Measurements from ENCODE around the gene SLC6A11.

The SLC6A11 gene

DNA sequence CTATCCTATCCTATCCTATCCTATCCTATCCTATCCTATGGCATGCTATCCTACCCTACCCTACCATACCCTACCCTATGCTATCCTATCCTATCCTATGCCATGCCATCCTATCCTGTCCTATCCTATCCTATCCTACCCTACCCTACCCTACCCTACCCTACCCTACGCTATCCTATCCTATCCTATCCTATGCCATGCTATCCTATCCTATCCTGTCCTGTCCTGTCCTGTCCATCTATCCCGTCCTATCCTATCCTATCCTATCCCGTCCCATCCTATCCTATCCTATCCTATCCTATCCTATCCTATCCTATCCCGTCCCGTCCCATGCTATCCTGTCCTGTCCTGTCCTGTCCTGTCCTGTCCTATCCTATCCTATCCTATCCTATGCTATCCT lies 57.4 kb downstream of the SLC6A11 start:
- H3K4me3 ChIP-seq (ENCODE audit: low read depth, low read length), result no peak overlapping the region
- DNase-seq (ENCODE audit: low read depth), result no peak

DNA sequence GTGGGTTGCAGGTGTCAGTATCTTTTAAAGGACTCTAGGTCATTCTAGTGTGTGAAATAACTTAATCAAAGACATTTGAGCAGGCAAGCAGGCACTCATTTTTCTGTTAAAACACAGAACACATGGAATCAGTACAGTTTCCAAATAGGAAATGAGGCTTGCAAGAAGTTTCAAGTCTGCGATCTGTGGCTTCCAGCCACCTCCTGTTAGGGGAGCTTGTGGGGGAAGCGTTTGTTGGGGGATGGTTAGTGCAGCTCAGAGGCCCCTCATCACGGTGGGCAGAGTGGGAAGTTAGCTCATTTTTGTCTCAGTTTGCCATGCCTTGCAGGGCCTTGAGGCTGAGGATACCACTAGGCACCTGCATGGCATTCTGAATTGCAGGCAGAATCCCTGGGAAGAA lies 59.9 kb downstream of the SLC6A11 start:
- DNase-seq (ENCODE audit: low read depth), result no peak
- no peak overlapping the region for H3K4me3 ChIP-seq (ENCODE audit: low read depth, low read length)

DNA sequence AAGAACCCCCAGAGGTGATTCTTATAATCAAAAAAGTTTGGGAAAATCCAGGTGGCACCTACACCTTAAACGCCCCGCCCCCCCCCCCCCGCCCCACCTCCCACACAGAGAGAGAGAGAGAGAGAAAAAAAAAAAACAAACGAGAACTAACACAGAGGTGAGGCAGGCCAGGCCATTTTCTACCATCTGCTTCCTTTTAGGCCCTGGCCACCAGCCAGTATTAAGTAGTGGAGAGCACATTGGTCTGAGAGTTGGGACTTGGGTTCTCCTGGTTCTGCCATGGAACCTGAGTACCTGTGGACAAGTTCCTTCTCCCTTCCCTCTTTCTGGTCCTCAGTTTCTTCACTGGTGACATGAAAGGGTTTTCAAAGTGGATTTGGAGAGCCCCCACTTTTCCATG lies 60.6 kb downstream of the SLC6A11 start:
- H3K4me3 ChIP-seq (ENCODE audit: low read depth, low read length), result no peak overlapping the region
- DNase-seq (ENCODE audit: low read depth), result no peak

DNA sequence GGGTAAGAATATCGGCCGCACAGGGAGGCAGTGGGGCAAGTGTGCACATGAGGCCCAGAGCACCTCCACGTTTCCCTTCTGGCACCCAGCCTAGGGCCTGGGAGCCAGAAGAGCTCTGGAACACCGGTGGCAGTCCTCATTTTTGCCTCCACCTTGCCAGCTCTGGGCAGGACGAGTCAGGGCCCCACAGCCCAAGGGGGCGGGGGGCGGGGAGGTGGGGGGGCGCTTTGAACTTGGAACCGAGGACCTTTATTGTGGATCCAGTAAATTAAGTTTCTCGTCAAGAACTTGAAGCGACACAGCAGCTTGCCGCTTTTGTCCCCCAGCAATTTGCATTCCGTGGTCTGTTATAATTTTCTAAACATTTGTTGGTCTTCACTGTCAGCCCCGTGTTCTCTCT lies 66.8 kb downstream of the SLC6A11 start:
- DNase-seq (ENCODE audit: low read depth), result no peak
- no peak overlapping the region for H3K4me3 ChIP-seq (ENCODE audit: low read depth, low read length)

DNA sequence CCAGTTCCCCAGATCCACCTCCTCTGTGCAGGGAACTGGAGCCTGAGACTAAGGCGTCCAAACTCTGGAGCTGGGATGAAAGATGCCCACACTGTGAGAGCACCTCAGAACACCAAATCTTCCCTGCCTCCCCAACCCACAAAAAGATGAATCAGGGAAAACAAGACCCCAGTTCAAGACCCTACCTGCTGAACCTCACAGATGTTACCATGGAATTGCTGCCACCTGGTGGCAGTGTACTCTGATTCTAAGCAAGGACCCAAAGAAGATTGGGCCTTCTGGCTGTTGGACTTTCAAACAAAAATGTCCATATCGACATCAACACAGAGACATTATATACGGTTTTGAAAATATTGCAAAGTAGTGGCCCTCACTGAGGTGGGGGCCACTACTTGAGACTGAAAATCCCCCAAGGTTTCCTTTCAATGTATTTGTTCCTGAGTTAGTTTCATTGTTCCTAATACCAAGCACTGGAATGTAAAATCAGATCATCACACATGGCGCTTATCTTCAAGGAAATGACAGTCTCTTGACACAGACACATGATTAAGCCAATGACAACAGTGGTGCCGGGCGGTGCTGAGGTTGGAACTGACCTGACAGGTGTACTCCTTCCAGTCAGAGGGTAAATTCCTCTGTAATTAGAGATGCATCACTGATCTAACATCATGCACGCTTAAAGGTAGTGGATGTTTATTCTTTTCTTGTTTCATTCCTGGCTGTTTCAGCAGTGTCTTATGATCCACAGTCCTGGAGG lies 67.6 kb downstream of the SLC6A11 start:
- DNase-seq (ENCODE audit: low read depth), result no peak
- H3K4me3 ChIP-seq (ENCODE audit: low read depth, low read length), result no peak overlapping the region

DNA sequence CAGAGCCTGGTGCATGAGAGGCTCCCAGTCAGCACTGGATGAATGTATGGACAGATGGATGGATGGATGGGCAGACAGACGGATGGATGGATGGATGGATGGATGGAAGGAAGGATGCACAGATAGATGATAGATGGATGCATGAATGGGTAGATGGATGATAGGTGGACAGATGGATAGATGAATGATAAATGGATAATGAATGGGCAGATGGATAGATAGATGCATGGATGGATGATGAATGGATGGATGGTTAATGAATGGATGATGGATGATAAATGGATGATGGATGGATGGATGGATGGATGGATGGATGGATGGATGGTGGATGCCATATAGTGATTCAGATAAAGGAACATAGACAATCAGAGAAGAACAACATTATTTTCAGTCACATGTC lies 71.0 kb downstream of the SLC6A11 start:
- no peak for DNase-seq (ENCODE audit: low read depth)
- H3K4me3 ChIP-seq (ENCODE audit: low read depth, low read length), result no peak overlapping the region

DNA sequence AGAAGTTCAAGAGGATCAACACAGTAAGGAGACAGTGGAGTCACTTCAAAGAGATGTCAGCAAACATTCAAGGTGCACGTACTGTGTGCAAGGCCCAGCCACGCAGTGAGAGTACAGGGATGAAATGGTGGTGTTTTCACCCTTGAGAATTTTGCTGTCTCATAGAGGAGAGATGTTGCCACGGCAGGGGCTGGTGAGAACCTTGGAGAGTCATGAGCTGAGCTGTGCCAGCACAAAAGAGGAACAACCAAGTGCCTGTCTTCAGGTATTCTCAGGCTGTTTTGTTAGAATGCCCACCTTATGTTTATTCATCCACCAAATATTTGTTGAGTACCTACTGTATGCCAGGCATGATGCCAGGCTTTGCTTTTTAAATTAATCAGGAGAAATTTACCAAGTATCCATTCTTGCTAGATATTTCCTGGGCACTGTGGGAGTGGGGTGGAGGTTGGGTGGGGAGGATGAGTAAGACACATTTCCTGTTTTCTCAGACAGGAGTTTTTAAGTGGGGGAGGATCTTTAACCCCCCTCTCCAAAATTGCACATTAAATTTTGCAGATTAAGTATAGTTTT lies 72.6 kb downstream of the SLC6A11 start:
- DNase-seq (ENCODE audit: low read depth), result no peak
- no peak overlapping the region for H3K4me3 ChIP-seq (ENCODE audit: low read depth, low read length)

DNA sequence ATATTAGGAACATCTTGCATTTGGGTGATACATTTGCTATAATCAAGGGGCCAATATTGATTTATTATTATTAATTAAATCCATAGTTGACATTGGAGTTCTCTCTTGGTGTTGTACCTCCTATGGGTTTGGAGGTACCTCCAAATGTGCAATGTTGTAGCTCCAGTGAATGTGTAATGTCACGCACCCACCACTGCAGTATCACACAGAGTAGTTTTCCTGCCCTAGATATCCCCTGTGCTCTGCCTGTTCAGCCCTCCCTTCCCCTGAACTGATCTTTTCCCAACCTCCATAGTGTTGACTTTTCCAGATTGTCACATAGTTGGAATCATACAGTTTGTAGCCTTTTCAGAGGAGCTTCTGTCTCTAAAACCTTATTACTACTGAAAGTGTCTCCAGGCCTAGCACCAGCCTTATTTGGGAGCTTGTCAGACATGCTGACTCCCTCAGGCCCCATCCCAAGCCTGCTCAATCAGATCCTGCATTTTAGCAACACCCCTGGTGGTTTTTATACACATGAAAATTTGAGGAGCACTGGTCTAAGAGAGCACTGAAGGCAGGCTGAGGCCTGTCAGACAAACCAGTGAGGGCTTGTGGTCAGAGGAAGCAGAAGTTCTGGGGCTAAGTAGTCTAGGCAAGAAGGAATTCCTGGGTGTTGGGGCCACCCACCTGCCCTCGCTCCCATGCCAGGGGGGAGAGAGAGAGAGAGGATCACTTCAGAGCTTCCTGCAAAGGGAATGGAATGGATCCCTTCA lies 73.4 kb downstream of the SLC6A11 start:
- no peak for DNase-seq (ENCODE audit: low read depth)
- no peak overlapping the region for H3K4me3 ChIP-seq (ENCODE audit: low read depth, low read length)

DNA sequence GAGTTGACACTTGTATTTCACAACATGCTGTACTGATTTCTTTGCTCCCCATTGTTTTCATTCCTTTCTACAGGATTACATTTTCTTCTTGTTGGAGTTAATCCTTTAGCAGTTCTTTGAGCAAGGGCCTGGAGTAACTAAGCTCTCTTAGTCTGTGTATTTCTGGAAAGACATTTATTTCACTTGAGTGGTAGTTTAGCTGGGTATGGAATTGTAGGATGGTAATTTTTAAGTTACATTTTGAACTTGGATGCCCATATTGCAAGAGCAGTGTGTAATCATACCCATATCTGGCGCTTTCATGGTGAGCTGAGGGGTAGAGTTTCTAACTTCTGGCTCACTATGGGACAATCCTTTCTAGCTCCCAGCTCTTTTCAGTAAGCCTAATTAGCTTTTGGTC lies 74.6 kb downstream of the SLC6A11 start:
- no peak for DNase-seq (ENCODE audit: low read depth)
- H3K4me3 ChIP-seq (ENCODE audit: low read depth, low read length), result no peak overlapping the region

DNA sequence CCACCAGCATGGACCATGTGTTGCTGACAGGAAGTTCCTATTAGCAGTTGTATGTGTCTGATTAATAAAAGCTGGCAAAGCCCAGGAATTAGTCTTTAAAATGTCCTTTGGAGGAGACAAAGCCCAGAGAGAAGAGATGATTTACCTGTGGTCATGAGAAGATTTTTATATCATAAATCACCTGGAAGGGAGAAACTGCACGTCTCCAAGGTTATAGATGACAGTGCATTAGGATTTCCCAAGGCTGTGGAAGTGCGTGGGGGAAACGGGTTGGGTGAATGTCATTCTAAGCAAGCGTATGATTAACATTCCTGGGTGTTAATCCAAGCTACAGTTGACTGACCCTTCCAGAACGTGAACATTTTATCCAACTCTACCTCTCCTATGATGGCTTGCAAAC lies 76.6 kb downstream of the SLC6A11 start:
- no peak overlapping the region for H3K4me3 ChIP-seq (ENCODE audit: low read depth, low read length)
- no peak for DNase-seq (ENCODE audit: low read depth)

DNA sequence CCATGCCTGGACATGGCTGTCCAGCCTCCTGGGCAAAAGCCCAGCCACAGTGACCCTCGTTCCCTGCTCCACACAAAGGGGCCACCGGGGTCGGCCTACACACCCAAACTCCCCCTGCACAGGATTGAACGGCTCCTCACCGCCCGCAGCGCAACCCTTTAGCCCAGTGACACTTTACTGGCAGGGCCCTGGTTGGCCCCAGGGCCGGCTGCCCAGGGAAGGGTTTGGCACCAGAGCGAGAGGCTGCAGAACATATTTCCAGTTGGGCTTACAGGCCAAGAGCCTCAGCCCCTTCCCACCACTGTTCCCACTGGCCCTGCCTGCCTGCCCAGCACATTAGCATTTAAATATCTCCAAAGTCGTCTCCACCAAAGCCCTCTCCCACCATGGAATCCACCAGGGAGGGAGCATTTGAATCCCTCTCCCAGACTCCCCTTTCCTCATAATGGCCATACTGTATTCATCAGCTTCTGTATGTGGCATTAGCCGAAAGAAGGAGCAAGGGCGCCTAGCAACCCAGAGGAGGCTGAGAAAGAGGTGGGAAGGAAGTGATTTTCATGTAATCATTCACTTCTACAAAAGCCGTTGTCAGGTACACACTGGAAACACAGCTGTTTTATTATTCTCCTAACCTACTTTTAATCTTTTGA lies 85.4 kb downstream of the SLC6A11 start:
- no peak overlapping the region for H3K4me3 ChIP-seq (ENCODE audit: low read depth, low read length)
- DNase-seq (ENCODE audit: low read depth), result no peak

DNA sequence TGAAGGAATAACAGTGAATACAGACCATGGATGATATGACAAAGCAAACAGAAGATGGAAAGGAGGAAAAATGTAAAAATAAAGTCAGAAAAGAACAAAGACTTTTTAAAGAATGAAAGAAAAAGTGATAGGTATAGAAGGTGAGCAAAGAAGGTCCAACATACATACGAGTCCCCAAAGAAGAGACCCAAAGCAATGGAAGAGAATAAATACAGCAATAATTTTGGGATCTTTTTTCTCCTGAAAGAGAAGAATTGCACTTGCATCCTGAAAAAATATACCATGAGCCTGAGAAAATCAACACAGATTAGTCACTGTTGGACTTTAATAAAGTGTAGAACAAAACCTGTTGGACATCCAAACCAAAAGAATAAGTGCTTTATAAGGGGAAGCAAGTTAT lies 91.2 kb downstream of the SLC6A11 start:
- DNase-seq (ENCODE audit: low read depth), result no peak
- no peak overlapping the region for H3K4me3 ChIP-seq (ENCODE audit: low read depth, low read length)

DNA sequence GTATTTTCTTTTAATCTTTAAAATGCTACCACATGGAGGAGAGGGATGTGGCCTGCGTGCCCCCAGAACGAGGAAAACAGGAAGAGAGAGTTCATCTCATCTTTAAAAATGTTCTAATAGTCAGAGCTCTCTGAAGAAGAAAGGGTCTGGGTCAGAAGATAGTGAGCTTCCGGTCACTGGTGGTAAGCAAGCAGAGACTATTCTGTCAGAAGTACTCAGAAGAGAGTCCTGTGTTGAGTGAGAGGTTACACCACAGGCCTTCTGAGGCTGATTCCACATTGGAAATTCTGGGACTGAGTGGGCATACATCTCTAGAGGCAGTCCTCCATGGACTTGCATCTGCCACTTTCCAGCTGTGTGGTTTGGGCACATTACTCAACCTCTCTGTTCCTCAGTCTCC lies 94.3 kb downstream of the SLC6A11 start:
- DNase-seq (ENCODE audit: low read depth), result no peak
- H3K4me3 ChIP-seq (ENCODE audit: low read depth, low read length), result no peak overlapping the region

DNA sequence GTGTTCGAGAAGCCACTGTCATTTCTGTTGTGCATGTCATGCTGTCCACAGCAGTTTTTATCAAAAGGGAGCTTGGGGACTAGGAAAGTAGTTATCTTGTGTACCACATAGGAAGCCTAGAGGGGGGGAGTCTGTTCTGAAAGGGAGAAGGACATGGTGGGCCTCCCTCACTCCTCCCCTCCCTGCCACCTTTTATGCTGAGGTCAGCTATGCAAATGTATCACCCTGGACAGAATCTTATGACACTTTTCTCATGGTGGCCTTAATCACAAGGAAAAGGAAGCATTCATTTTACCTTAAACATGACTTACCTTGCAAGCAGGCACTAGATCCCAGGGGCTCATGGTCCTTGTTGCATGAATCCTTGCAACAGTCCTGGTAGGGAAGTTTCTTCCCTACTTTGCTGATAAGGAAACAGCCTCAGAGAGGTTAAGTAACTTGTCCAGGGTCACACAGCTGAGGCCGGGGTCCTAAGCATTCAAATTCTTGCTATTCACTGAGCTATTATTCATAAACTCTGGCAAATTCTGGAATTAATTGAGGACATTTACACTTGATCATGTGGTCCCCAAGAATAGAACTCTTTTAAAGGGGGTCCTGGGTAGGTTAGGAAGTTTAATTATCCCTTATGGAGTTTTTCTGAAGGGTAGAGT lies 95.4 kb downstream of the SLC6A11 start:
- no peak overlapping the region for H3K4me3 ChIP-seq (ENCODE audit: low read depth, low read length)
- no peak for DNase-seq (ENCODE audit: low read depth)

DNA sequence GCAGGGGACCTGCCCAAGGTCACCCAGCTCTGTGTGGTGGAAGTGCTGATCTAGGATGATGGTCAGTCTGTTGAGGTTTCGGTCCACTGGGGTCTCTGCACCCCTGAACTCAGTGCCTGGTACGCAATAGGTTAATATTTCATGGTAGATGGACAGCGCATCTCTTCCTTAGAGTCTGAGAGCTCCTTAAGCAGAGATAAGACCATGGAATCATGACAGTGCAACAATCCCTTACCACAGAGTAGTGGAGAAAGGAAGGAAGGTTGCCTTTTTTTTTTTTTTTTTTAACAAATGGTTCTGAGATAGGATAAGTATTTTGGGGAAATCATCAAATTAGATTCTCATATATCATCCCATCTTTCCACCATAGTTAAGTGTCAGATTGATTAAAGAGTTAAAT lies 96.8 kb downstream of the SLC6A11 start:
- H3K4me3 ChIP-seq (ENCODE audit: low read depth, low read length), result no peak overlapping the region
- no peak for DNase-seq (ENCODE audit: low read depth)

DNA sequence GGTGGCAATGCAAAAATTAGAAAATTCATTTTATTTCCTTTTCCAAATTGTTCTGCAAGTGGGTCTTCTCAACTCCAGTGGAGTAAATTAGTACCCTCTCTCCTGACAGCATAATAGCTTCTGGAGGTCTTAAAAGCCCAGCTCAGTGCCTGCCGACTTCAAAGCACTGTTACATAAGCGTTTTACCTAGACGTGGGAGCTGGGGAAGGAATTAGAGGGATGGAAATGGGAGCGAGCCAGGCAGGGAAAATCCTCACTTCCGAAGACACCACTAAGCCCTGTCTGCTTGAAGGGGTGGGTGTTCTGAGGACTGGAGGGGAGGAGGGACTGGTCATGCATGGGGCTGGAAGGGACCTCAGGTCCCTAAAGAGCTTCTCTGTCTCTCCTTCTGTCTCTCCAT lies 99.3 kb downstream of the SLC6A11 start:
- DNase-seq (ENCODE audit: low read depth), result no peak
- no peak overlapping the region for H3K4me3 ChIP-seq (ENCODE audit: low read depth, low read length)

DNA sequence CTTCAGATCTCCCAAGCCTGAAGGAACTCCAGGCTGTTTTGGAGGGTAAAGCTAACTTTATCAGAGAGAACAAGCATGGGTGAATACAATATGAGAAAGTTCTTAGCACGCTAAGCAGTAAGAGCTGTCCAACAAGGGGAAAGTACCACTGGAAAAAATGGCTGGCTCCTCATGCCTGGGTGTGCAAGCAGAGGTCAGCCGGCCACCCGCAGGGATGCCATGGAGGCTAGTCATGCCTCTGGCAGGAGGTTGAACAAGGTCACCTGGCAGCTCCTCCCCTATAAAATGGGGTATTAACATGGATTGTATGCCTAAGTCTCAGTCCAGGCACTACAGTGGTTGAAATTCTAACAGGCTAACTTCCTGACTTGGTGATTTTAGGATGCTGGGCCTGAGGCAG lies 101.1 kb downstream of the SLC6A11 start:
- DNase-seq (ENCODE audit: low read depth), result no peak
- H3K4me3 ChIP-seq (ENCODE audit: low read depth, low read length), result no peak overlapping the region

DNA sequence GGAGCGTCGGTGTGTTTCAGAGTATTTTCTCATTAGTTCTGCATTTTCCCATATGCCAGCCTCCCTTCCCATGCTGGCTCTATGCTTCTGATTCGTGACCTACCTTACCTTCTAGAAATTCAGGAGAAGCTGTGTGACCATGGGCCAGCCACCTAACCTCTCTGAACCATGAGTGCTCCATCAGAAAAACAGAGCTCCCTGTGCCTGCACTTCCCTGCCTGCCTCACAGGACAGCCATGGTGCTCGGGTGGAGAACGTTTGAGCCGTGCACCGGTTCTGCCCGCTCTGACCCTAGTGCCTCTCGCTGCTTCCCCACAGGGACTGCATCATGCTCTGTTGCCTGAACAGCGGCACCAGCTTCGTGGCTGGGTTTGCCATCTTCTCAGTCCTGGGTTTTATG lies 102.0 kb downstream of the SLC6A11 start:
- H3K4me3 ChIP-seq (ENCODE audit: low read depth, low read length), result no peak overlapping the region
- DNase-seq (ENCODE audit: low read depth), result no peak

DNA sequence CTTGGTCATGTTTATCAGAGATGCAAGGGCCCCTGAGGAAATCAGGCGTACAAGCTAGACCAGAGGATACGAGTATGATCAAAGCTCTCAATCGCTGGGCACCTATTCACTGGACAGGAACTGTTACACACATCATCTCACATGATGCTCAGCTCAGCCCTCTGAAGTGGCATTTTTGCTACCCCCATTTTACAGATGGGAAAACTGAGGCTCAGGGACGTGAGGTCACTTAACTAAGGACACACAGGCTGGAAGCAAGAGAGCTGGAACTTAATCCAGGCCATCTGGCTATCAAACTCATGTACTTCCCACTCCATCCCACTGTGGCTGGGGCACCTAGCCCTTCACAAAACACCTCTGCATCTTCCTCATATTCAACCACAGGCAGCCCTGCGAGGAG lies 103.6 kb downstream of the SLC6A11 start:
- no peak for DNase-seq (ENCODE audit: low read depth)
- H3K4me3 ChIP-seq (ENCODE audit: low read depth, low read length), result no peak overlapping the region
